H9 (cell line): Measurements from ENCODE around the gene ZNF70. TPM values are rescaled to one million over a fixed set of nuclear protein-coding genes. Genes with fewer than 3 reads are reported as not detected.

Experiments
- DNase-seq: peaks from one replicate; pipeline ENCODE4 v3.0.0-alpha.2; 2017
- H2AFZ ChIP-seq: one replicate; pipeline ENCODE4 v1.6.1; 2013; ENCODE audit warnings: mild to moderate bottlenecking, low read length, control low read depth, moderate library complexity
- H2AK5ac ChIP-seq: 2 replicates; pipeline ENCODE4 v1.6.1; 2013; ENCODE audit warnings: low read length, control low read depth, mixed read lengths; ENCODE audit not compliant: insufficient read length
- H2BK120ac ChIP-seq: one replicate; pipeline ENCODE4 v1.6.1; 2013; ENCODE audit warnings: low read depth, mild to moderate bottlenecking, low read length, control low read depth, inconsistent platforms; ENCODE audit not compliant: poor library complexity, severe bottlenecking
- H2BK12ac ChIP-seq: 2 replicates; pipeline ENCODE4 v1.6.1; 2013; ENCODE audit warnings: low read length, control low read depth, mixed read lengths, low read depth; ENCODE audit not compliant: insufficient read length
- H2BK15ac ChIP-seq: 2 replicates; pipeline ENCODE4 v1.6.1; 2013; ENCODE audit warnings: low read depth, low read length, control low read depth
- H2BK20ac ChIP-seq: one replicate; pipeline ENCODE4 v1.6.1; 2013; ENCODE audit warnings: low read depth, mild to moderate bottlenecking, low read length, control low read depth, inconsistent platforms; ENCODE audit not compliant: poor library complexity, severe bottlenecking
- H2BK5ac ChIP-seq: 2 replicates; pipeline ENCODE4 v1.6.1; 2013; ENCODE audit warnings: low read length, control low read depth, mixed read lengths; ENCODE audit not compliant: insufficient read length
- H3K14ac ChIP-seq: 2 replicates; pipeline ENCODE4 v1.6.1; 2013; ENCODE audit warnings: low read length, control low read depth; ENCODE audit not compliant: insufficient read depth
- H3K18ac ChIP-seq: 2 replicates; pipeline ENCODE4 v1.6.1; 2013; ENCODE audit warnings: low read depth, mild to moderate bottlenecking, mixed read lengths, low read length, control low read depth; ENCODE audit not compliant: insufficient read length
- H3K23ac ChIP-seq: 2 replicates; pipeline ENCODE4 v1.6.1; 2013; ENCODE audit warnings: low read length, control low read depth, mixed read lengths, low read depth; ENCODE audit not compliant: insufficient read length
- H3K23me2 ChIP-seq: 2 replicates; pipeline ENCODE4 v1.6.1; 2013; ENCODE audit warnings: low read depth, mild to moderate bottlenecking, mixed read lengths, low read length, control low read depth; ENCODE audit not compliant: insufficient read length, poor library complexity, severe bottlenecking
- H3K27ac ChIP-seq: 2 replicates; pipeline ENCODE4 v1.5.1; 2013; ENCODE audit warnings: low read length, control low read depth, mixed read lengths, low read depth; ENCODE audit not compliant: insufficient read length
- H3K27me3 ChIP-seq: 2 replicates; pipeline ENCODE4 v1.6.1; 2013; ENCODE audit warnings: low read length, control low read depth, inconsistent platforms; ENCODE audit not compliant: insufficient read depth
- H3K4ac ChIP-seq: 2 replicates; pipeline ENCODE4 v1.6.1; 2013; ENCODE audit warnings: low read depth, mild to moderate bottlenecking, control low read depth, inconsistent platforms, low read length, moderate library complexity
- H3K4me1 ChIP-seq: 2 replicates; pipeline ENCODE4 v1.6.1; 2013; ENCODE audit warnings: low read length, control low read depth, inconsistent platforms; ENCODE audit not compliant: insufficient read depth
- H3K4me2 ChIP-seq: 2 replicates; pipeline ENCODE4 v1.6.1; 2013; ENCODE audit warnings: low read length, control low read depth, mixed read lengths; ENCODE audit not compliant: insufficient read length, insufficient read depth
- H3K56ac ChIP-seq: 2 replicates; pipeline ENCODE4 v1.6.1; 2013; ENCODE audit warnings: low read depth, mild to moderate bottlenecking, mixed read lengths, low read length, control low read depth; ENCODE audit not compliant: insufficient read length
- H3K79me1 ChIP-seq: 2 replicates; pipeline ENCODE4 v1.6.1; 2013; ENCODE audit warnings: low read depth, mild to moderate bottlenecking, moderate library complexity, low read length, control low read depth, inconsistent platforms; ENCODE audit not compliant: insufficient read depth, poor library complexity, severe bottlenecking
- H3K79me2 ChIP-seq: 2 replicates; pipeline ENCODE4 v1.6.1; 2013; ENCODE audit warnings: low read length, control low read depth, inconsistent platforms; ENCODE audit not compliant: insufficient read depth
- H3K9ac ChIP-seq: 2 replicates; pipeline ENCODE4 v1.6.1; 2013; ENCODE audit warnings: low read length, control low read depth, mixed read lengths; ENCODE audit not compliant: insufficient read length; ENCODE audit errors: extremely low read depth
- H3K9me3 ChIP-seq: one replicate; pipeline ENCODE4 v1.6.1; 2013; ENCODE audit warnings: low read depth, low read length, inconsistent platforms; ENCODE audit not compliant: control insufficient read depth
- H3T11ph ChIP-seq: one replicate; pipeline ENCODE4 v1.6.1; 2013; ENCODE audit warnings: mild to moderate bottlenecking, low read length, control low read depth, inconsistent platforms
- H4K20me1 ChIP-seq: one replicate; pipeline ENCODE4 v1.6.1; 2013; ENCODE audit not compliant: control insufficient read depth, insufficient read length, insufficient read depth
- H4K5ac ChIP-seq: 2 replicates; pipeline ENCODE4 v1.6.1; 2013; ENCODE audit warnings: low read depth, mild to moderate bottlenecking, mixed read lengths, low read length, control low read depth; ENCODE audit not compliant: insufficient read length
- H4K8ac ChIP-seq: replicated peaks from 2 replicates; pipeline ENCODE4 v1.6.1; 2013; ENCODE audit warnings: low read length, control low read depth, mixed read lengths, low read depth; ENCODE audit not compliant: insufficient read length
- H4K91ac ChIP-seq: 2 replicates; pipeline ENCODE4 v1.6.1; 2013; ENCODE audit warnings: low read depth, mild to moderate bottlenecking, moderate library complexity, mixed read lengths, low read length, control low read depth; ENCODE audit not compliant: insufficient read length
- H3K27ac Mint-ChIP-seq, 3 experiments: 2 replicates in 2 of 3; 3 replicates in 1 of 3; pipeline ENCODE4 v1.8.0; 2020 to 2021; ENCODE audit warnings: mixed read lengths in 3 of 3, mild to moderate bottlenecking in 1 of 3, moderate library complexity in 1 of 3
- H3K27me3 Mint-ChIP-seq: 2 replicates; pipeline ENCODE4 v1.8.0; 2021; ENCODE audit warnings: low read depth, mild to moderate bottlenecking, moderate library complexity, mixed read lengths
- H3K36me3 Mint-ChIP-seq, 3 experiments: 2 replicates in 2 of 3; 3 replicates in 1 of 3; pipeline ENCODE4 v1.8.0; 2020 to 2021; ENCODE audit warnings: low read depth in 3 of 3, mixed read lengths in 3 of 3; ENCODE audit not compliant: insufficient read depth in 1 of 3
- H3K4me1 Mint-ChIP-seq, 2 experiments: 2 replicates each; pipeline ENCODE4 v1.8.0; 2020; ENCODE audit warnings: mixed read lengths in 2 of 2
- H3K4me3 Mint-ChIP-seq, 2 experiments: 2 replicates in 1 of 2; 3 replicates in 1 of 2; pipeline ENCODE4 v1.8.0; 2020 to 2021; ENCODE audit warnings: mild to moderate bottlenecking in 2 of 2, mixed read lengths in 2 of 2, moderate library complexity in 1 of 2
- H3K9me3 Mint-ChIP-seq, 2 experiments: 2 replicates in 1 of 2; 3 replicates in 1 of 2; pipeline ENCODE4 v1.8.0; 2020; ENCODE audit warnings: mild to moderate bottlenecking in 2 of 2, mixed read lengths in 2 of 2, moderate library complexity in 1 of 2
- CTCF ChIP-seq: fragments of 200-600 bp; sonication (generic); conservative IDR thresholded peaks from 3 replicates; pipeline ENCODE4 v1.8.0; 2021; ENCODE audit warnings: antibody characterized with exemption, mild to moderate bottlenecking
- WGBS: extraction: QIAGEN DNeasy Blood & Tissue Kit; methylation state at CpG from one replicate; pipeline ENCODE4 v1.1.7; 2013; ENCODE audit warnings: missing lambda C conversion rate, low lambda C conversion rate, mixed read lengths; ENCODE audit not compliant: insufficient read length; ENCODE audit errors: extremely low coverage; 5-methylcytosine and 5-hydroxymethylcytosine counted together
- total RNA-seq: library from RNA; stranded (reverse); gene quantifications from 2 replicates; pipeline ENCODE4 v1.2.1, GENCODE V29; 2021

Gene ZNF70
- total RNA-seq, 1 experiment from 2014 or later = 3.5 TPM

DNA sequence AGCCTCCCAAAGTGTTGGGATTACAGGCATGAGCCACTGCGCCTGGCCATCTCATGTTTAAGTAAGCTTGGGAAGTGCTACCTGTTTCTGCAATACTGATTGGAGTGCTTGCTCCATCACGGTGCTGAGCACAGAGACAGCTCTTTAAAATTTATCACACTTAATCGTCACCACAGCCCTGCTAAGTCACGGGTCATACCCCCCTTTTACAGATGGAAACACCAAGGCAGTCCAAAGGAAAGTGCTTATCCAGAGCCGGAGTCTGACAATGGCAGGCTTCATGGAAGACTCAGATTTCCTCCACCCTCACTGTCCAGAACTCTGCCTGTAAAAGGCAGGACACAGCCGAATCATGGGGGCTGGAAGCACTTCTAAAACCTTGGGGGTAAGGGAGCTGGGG is 9.1 kb upstream of the ZNF70 start:
- Mint-ChIP-seq H3K27ac (no peak overlapping the region), H3K4me1 (peaks cover 20 to 31% of the 10 kb centered on the region in 2 experiments), H3K9me3 (no peaks in the 10 kb centered on the region), H3K36me3 (peaks cover 0 to 2% (median 1%) of the 10 kb centered on the region in 3 experiments; a peak in 3 of 7 replicates), H3K4me3 (no peak overlapping the region), H3K27me3 (peaks cover 30% of the 10 kb centered on the region)
- no peak overlapping the region for H3K4me2 ChIP-seq
- H3K79me1 ChIP-seq = no peaks in the 10 kb centered on the region
- H2BK20ac ChIP-seq = no peak overlapping the region
- no peak overlapping the region for H2AFZ ChIP-seq
- no peak for TF ChIP-seq CTCF
- H3K9me3 ChIP-seq = no peaks in the 10 kb centered on the region
- H3K27me3 ChIP-seq = no peaks in the 10 kb centered on the region
- no peak overlapping the region for H2BK15ac ChIP-seq
- no peak overlapping the region for H4K5ac ChIP-seq
- no peak overlapping the region for H3K18ac ChIP-seq
- H4K91ac ChIP-seq = no peak overlapping the region
- H3K4me1 ChIP-seq = peaks cover 4% of the 10 kb centered on the region; the same call in 1 of the 2 replicates
- H2BK12ac ChIP-seq = no peak overlapping the region
- WGBS = no CpG with 5 or more reads among the region's 6 CpGs
- no peak overlapping the region for H2AK5ac ChIP-seq
- no peak overlapping the region for H3T11ph ChIP-seq
- no peak overlapping the region for H3K27ac ChIP-seq
- H3K14ac ChIP-seq = no peak overlapping the region
- H3K9ac ChIP-seq = no peak overlapping the region
- H4K8ac ChIP-seq = no peak overlapping the region
- no peak overlapping the region for H3K23ac ChIP-seq
- H3K23me2 ChIP-seq = no peaks in the 10 kb centered on the region
- no peaks in the 10 kb centered on the region for H3K79me2 ChIP-seq
- H3K56ac ChIP-seq = no peak overlapping the region
- H2BK5ac ChIP-seq = no peak overlapping the region
- no peaks in the 10 kb centered on the region for H4K20me1 ChIP-seq
- DNase-seq = no peak
- H2BK120ac ChIP-seq = no peak overlapping the region
- no peak overlapping the region for H3K4ac ChIP-seq
